ENCODE measurements around the gene CD8B2.
"Not testable (repeated sequence)": the region's sequence is repeated elsewhere in the genome, so short reads cannot be mapped to it uniquely, and the experiment has no call there.

- not testable (repeated sequence) for TF ChIP-seq ERF (CRISPR knock-in tag; IDR thresholded peaks at IDR 0.05); ZNF484 (CRISPR knock-in tag; IDR thresholded peaks at IDR 0.05; ENCODE audit: borderline replicate concordance, low read depth); ZNF331 (CRISPR knock-in tag; IDR thresholded peaks at IDR 0.05); ZNF276 (CRISPR knock-in tag; IDR thresholded peaks at IDR 0.05; ENCODE audit: low read depth); ZNF710 (CRISPR knock-in tag; IDR thresholded peaks at IDR 0.05; ENCODE audit: borderline replicate concordance); HNRNPH1 (optimal IDR thresholded peaks at IDR 0.05; ENCODE audit: low read depth, low read length); ZNF280B (CRISPR knock-in tag; IDR thresholded peaks at IDR 0.05; ENCODE audit: borderline replicate concordance); CREB1 (IDR thresholded peaks at IDR 0.05); CREB1 (CRISPR knock-in tag; IDR thresholded peaks at IDR 0.05); E2F1 (CRISPR knock-in tag; IDR thresholded peaks at IDR 0.05)
These were observed 23.6 kb downstream of the CD8B2 start for GRCh38 chr2:106510791-106511190.
